ENCODE data around the gene PALD1.
A peak's percentile ranks its signal among the peaks of the same experiment; 100 is the strongest.

PALD1 gene

DNA sequence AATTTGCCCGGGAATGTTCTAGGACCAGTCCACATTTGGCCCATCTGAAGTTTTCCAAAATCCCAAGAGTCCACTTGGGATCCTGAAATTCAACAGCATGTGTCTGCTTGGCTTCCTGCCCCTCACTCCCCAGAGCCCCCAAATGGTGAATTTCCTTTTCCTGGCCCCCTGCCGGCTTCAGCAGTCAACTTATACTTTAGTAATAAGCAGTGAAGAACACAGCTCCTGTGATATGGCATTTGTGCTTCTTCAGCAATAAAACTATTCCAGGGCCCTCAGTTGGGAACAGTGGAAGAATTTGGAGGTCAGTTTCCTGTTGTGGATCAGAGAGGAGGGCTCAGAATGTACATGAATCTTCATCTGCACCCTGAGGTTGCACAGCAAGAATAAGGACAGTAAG lies 72.9 kb downstream of the PALD1 start:
- FAIRE-seq (no peak), DNase-seq (ENCODE audit: insufficient read length, low spot score) (no peak)

DNA sequence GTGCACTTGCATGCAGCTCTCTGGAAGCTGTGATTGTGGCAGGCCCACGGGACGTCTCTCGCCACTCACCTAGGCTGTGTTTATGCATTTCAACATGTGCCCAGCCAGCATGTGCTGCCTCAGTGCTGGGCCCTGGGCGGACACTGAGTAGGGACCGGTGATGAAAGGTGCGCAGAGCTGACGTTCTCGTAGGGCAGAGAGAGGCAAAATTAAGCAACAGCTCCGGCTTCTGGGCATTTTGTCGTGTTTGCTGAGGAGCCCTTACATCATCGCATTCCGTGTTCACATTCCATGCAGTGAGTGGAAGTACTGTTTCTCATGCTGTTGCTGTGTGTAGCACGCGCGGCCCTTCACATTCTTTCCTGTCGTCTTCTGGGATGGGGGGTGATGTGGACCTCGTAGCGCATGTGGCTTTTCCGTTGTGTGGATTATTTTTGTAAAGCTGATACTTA lies 73.4 kb downstream of the PALD1 start:
- DNase-seq (ENCODE audit: insufficient read length, low spot score) (no peak), FAIRE-seq (no peak)

DNA sequence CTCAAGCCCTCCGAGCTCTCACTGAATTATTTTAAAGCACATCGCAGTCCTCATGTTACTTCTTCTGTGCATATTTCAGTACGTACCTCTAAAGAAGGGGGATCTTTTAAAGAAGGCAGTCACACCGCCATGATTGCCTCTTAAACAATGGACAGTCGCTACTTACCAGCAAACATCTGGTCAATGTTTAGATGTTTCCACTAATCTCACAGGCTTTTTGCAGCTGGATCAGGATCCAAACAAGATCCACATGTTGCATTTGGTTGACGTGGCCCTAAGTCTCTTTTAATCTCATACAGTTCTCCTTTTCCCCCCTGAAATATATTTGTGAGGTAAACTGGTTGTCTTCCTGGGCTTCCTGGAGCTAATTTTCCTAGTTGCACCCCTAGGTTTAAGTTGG lies 74.0 kb downstream of the PALD1 start:
- FAIRE-seq (no peak), DNase-seq (ENCODE audit: insufficient read length, low spot score) (no peak)

DNA sequence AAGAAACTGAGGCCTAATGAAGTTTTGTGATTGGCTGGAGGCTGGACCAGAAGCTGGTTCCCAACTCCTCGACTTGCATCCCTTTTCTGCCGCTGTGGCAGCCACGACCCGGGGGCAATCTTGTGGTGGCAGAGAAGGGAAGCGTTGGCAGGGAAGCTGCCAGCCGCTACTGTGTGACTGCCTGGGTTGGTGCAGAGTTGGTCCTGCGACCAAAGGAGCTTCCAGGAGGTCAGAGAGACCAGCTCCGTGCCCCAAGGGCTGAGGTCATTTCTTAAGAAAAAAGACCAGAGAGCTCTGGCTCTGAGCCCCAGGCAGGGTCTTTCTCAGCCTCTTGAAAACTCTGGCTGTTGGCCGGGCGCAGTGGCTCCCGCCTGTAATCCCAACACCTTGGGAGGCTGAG lies 76.8 kb downstream of the PALD1 start:
- FAIRE-seq (no peak), DNase-seq (ENCODE audit: insufficient read length, low spot score) (no peak)

DNA sequence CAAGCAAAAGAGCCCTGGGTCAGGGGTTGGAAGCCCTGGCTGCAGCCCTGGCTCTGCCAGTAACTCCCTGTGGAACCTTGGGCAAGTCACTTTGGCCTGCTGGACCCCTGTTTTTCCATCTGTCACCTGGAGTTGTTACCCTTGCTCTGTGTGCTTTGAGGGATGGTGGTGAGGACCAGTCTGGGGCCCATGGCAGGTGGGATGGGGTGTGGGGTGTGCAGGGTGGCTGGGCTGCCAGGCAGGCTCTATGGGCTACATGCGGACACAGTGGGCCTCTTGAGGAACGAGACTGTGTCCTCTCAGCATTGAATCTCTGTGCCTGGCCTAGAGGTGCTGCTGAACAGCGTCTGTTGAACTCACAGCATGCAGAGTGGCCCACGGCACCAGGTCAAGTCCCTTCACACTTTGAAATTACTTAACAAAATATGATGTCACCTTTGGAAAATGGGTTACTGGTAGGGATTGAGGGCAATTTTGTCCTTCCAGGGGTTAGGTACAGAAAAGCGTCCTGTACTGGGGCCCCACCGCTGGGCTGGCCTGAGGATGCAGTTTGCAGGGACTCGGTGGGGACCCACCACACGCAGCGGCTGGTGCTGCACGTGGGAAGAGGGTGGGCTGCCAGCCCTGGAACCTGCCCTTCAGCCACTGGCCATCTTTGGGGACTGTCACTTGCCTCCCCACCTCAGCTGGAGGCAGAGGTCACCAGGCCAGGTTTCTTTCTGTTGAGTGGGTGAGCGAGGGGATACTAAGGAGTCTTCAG lies 78.7 kb downstream of the PALD1 start:
- FAIRE-seq: no peak

DNA sequence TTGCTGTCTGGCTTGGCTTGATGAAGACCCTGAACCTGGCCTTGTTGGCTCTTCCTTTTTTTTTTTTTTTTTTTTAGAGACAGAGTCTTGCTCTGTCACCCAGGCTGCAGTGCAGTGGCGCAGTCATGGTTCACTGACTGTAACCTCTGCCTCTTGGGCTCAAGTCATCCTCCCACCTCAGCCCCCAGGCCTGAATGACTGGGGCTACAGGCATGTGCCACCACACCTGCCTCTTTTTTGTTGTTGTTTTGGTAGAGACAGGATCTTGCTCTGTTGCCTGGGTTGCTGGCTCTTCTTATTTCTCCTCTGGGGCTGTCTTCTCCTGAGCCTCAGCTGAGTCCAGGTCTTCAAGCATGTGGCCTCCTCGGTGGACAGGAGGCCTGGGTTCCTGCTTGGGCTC lies 79.3 kb downstream of the PALD1 start:
- no peak for FAIRE-seq
- no peak for DNase-seq (ENCODE audit: insufficient read length, low spot score)

More for the DNA sequence above, 78.7 kb downstream of the PALD1 start:
- no peak for DNase-seq (ENCODE audit: insufficient read length, low spot score)

DNA sequence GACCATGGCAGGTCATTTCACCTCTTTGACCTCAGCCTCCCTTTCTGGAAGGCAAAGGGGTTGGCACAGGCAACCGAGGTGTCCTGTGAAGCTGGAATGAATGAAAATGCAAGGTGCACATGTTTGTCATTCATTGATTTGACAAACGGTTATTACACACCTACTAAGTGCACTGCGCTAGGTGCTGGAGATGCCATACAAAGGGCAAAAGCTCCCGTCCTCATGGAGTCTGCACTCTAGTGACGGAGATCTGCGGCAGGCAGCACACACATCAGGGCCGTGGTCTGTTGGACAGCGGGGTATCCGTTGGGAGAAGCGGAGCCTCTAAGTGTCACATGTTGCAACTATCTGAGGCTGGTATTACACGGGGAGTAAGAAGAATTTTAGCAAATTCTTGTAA lies 79.7 kb downstream of the PALD1 start:
- FAIRE-seq (no peak), DNase-seq (ENCODE audit: insufficient read length, low spot score) (no peak)

DNA sequence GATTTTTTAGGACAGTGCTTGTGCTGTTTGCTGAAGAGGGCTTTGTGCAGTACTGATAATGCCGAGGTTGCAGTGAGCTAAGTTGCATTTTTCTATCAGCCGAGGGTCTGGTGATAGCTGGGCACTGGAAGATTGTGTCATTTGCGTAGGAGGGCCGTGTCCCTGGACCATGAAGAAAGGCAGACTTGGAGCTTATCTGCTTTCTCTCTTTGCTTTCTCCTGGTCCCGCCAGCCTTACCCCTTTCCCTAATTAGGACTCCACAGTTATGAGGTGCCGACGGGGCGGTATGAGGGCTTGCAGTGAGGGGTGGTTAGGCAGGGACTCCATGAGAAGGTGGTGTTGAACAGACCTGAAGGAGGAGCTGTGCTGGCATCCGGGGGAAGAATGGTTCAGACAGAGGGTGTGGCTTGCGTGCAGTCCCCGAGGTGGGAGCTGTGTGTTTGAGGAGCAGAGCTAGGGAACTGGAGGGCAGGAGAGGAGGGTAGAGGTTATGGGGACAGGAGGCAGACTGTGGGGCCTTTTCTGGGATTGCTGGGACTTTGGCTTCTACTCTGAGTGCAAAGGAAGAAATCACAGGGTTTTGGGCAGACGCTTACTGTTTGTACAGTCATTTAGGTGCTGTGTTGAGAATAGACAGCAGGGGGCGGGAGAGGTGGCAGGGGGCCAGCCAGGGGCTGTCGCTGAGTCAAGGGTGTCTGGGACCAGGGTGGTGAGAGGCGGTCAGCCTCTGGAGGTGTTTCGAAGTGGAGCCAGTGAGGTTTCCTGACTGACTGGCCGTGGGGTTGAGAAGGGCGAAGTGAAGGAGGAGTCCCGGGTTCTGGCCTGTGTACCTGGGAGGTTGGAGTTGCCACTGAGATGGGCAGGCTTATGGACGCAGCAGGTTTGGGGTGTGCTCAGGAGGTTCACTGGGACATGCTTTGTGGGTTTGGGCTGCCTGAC lies 80.6 kb downstream of the PALD1 start:
- FAIRE-seq (peak; percentile 91), DNase-seq (ENCODE audit: insufficient read length, low spot score) (peak; percentile 89)

DNA sequence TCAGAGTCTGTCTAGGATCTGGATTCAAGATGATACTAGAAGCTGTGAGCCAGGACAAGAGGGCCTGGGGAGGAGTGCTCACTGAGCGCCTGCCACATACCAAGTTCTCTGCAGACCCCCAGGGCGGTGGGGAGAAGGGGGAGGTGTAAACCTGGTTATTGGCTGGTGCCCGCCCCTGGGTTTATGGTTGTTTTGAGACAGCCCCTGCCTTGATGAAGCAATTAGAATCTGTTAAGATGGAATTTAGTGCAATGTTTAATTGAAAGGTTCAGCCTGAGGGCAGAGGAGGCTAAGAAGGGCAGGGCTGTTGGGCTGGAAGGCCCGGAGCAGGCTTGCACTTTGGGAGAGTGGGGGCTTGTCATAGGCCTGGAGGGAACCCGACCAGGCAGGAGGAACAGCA lies 81.3 kb downstream of the PALD1 start:
- no peak for DNase-seq (ENCODE audit: insufficient read length, low spot score)
- FAIRE-seq: no peak

DNA sequence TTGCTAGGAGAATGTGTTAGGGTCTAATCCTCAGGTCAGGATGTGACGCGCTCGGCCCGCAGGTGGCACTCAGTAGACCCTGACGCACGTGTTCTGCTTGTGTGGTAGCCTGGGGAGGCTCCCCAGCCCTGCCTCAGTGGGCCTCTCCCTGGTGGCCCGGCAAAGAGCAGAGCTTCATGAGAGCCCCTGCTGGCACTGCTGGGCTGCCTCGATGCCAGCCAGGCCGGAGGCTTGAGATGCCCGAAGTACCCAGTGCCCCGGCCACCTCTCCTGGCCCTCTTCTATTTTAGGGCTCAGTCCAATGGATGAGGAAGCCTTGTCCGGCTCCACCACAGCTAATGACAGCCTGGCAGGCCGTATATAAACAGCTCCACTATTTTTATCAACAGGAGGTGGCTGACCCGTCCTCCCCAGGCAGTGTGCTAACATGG lies 82.0 kb downstream of the PALD1 start:
- FAIRE-seq (no peak), DNase-seq (ENCODE audit: insufficient read length, low spot score) (no peak)

DNA sequence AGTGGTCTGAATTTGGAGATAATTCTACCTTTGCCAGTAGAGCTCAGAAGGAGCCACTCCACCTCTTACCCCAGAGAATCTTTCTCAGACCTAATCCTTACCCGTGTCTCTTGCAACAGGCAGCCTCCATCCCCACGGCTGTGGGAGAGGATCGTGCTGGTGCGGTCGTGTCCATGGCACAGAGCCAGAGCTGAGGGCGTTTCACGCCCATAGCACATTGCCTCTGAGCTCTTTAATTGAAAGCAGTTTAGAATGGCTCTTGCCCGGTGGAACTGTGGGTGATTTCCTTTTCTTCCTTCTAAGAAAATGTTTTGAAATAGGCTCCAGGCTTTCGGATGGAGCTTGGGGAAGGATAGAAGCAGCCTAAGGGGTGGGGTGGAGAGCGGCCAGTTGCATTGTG lies 82.5 kb downstream of the PALD1 start:
- DNase-seq (ENCODE audit: insufficient read length, low spot score) (no peak), FAIRE-seq (no peak)

DNA sequence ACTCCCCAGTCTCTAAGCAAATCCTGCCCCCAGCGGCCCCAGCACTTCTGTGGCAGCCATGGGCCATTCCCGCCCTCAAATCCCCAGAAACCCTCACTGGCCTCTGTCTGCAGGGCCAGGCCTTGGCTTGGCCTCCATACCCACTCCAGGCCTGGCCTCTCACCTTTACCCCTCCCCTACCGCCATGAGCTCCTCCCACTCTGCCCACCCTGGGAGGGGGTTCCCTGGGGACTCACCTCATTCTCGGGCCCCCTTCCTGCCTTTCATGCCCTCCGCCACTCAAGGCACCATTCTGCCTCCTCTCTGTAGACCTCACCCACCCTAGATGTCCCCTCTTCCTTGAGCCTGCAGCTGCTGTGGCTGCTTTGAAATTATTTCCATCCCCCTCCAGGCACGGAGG lies 83.0 kb downstream of the PALD1 start:
- FAIRE-seq: no peak

DNA sequence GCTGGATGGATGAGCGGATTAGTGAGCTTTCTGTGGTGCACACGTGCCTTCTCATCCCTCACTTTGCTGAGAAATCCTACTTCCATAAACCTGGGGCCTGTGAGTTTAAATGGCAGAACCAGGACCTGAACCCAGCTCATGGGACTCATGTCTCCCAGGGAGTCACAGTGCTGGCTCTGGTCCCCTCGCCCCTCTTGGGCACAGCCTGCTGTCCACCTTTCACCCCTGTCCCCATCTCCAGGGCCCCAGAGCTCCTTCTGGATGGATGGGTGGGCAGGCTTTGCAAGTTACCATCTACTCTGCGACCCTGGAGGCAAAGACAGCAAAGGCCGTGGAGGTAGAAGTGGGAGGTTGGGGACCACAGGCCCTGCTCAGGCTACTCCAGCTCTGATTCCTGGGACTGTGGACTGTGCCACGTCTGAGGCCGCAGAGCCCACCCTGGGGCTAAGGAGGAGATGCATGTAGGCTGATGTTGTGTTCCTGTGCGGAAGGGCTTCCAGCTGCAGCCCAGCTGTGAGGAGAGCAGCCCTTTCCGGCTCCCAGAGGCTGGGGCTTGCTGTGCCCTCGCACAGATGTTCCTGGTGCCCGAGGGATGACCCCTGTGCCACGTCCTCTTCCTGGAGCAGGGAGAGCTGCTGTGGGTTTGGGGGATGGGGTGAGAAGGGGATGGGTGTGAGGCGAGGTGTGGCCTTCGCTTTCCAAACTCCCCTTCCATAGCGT lies 83.6 kb downstream of the PALD1 start:
- FAIRE-seq (no peak), DNase-seq (ENCODE audit: insufficient read length, low spot score) (no peak)

More for the DNA sequence above, 83.0 kb downstream of the PALD1 start:
- no peak for DNase-seq (ENCODE audit: insufficient read length, low spot score)

DNA sequence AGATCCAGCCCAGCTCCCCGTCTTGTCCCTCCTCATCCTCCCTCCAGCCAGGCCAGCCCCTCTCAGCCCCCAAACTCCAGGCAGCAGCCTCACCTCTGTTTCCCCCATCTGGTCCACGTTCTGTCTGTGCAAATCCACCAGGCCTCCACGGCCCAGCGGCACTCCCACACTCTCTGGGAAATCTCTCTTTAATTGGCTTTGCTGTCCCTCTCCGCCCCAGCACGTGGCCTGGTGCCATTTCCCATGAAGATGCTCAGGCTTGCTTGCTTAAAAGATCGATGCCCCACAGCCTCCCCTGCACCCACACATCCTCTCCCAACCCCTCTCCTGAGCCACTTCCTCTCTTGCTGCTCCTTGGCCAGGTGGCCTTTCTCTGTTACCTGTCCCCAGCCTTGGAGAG lies 84.7 kb downstream of the PALD1 start:
- FAIRE-seq (no peak), DNase-seq (ENCODE audit: insufficient read length, low spot score) (no peak)

DNA sequence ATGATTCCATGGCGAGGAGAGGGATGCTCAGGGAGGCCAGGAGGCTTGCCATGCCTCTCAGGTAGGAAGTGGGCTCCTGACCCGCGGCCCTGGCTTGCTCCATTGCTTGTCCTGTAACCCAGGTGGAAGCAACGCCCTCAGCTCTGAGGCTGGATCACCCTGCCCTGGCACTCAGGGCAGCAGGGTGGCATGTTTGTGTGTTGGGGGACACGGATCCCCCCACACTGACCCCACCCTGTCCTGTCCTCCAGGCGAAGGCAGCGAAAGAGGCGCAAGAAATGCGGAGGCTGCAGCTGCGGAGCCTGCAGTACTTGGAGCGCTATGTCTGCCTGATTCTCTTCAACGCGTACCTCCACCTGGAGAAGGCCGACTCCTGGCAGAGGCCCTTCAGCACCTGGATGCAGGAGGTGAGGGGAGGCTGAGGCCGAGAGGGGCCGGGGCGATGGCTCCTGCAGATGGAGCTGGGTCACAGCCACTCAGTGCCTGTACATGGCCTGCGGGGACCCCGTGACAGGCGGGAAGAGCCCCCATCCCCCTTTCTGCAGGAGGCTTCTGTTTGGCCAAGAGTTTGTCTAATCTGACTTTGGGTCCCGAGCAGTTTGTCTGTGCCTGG lies 85.7 kb downstream of the PALD1 start:
- DNase-seq (ENCODE audit: insufficient read length, low spot score): no peak
- FAIRE-seq: no peak

DNA sequence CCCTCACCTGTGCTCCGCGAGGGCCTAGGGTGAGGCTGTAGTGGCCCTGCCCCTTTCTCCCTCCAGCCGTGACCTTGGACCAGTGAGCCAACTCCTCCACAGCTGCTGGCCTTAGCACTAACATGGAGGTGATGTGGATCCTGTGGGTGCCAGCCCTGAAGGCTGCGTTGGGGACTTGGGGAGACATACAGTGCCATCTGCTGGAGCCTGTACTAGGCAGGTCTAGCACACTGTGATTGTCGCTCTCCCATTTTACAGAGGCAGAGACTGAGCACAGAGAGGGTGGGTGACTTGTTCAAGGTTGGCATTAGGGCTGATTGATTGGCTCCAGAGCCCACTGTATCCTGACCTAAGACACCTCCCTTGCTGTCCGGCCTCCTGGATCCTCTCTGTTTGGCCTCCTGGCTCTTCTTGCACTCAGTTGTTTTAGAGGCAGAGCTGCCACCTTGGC lies 86.4 kb downstream of the PALD1 start:
- FAIRE-seq (no peak), DNase-seq (ENCODE audit: insufficient read length, low spot score) (no peak)

DNA sequence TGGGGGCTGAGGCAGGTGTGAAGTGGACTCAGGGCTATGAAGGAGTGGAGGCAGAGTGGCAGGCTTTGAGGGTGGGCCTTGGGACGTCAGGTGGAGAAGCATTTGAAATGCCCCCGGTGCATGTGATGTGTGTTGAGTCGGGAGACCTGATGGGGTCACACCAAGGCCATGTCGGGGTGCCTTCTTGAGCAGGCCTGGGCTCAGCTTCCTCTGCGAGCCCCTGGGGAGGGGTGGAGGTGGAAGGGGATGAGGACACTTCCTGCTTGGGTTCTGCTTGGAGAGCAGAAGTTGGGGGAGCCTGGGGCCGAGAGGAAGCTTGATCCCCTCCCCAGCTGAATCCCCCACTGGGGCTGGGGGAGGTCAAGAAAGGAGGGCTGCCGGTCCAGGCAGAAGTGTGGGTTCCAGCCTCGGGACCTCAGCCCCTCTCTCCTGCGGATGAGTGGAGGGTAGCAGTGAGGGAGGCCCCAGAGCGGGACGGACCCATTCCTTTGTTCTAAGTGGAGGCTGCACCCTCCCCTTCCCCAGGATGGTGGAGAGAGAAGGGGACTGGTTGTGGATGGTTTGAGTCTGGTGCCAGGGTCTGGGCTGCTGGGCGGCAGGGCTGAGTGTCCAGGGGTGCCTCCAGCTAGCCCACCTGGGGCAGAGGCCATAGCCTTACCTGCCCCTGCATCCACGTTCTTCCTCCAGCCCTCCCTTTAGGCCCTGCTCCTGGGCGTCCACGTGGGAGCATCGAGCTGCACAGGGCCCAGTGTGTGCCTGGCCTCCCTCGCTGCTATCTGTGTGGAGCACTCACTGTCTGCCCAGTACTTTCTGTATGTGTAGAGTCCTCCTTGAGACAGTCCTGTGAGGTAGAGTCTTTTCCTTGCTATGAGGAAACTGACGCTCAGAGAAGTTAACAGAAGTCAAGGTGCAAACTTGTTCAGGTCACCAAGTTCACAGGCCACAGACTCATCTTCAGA lies 87.3 kb downstream of the PALD1 start:
- no peak for DNase-seq (ENCODE audit: insufficient read length, low spot score)
- FAIRE-seq: no peak

DNA sequence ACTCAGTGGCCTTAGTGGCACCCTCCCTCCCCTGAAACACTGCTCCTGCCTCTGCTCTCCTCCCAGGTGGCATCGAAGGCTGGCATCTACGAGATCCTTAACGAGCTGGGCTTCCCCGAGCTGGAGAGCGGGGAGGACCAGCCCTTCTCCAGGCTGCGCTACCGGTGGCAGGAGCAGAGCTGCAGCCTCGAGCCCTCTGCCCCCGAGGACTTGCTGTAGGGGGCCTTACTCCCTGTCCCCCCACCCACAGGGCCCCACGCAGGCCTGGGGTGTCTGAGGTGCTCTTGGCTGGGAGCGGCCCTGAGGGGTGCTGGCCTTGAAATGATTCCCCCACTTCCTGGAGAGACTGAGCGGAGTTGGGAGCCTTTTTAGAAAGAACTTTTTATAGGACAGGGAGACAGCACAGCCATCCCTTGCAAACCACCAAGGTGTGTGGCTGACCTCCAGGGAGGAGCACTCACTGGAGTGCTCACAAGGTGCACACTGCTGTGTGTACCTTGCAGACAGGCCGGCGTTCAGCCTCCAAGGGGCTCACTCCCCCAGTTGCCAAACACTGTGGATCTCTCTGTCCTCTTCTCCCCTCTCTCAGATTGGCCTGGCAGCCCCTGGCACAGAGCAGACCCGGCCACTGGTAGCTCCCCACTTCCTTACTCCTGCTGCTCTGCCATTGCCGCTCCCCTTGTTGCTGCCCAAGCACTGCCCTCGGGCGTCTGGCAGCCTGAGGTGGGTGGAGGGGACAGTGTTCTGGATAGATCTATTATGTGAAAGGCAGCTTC lies 88.1 kb downstream of the PALD1 start:
- DNase-seq (ENCODE audit: insufficient read length, low spot score): no peak
- FAIRE-seq: no peak

DNA sequence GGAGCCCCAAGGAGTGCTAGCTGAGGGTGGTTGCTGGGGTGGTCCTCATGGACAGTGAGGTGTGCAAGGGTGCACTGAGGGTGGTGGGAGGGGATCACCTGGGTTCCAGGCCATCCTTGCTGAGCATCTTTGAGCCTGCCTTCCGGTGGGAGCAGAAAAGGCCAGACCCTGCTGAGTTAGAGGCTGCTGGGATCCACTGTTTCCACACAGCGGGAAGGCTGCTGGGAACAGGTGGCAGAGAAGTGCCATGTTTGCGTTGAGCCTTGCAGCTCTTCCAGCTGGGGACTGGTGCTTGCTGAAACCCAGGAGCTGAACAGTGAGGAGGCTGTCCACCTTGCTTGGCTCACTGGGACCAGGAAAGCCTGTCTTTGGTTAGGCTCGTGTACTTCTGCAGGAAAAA lies 89.0 kb downstream of the PALD1 start:
- FAIRE-seq (no peak), DNase-seq (ENCODE audit: insufficient read length, low spot score) (no peak)

Data from GM19239 (cell line).